Panc1 (cell line): Measurements from ENCODE around the gene IRF2. TPM values are rescaled to one million over a fixed set of nuclear protein-coding genes. Genes with fewer than 3 reads are reported as not detected.

Experiments used
- ATAC-seq: fragments of 200-7000 bp; cut with Tn5 transposase; 2 replicates; pipeline ENCODE4 v1.9.1; 2020; ENCODE audit warnings: mild to moderate bottlenecking, moderate library complexity
- BruUV-seq: library from RNA; stranded (reverse); fragments of 400-500 nt; replicated peaks from 2 replicates; lab custom pipeline; 2021; lab: Mats Ljungman, UMichigan
- CTCF ChIA-PET: fragments of 300-600 bp; sonication (Branson Sonifier 250); formaldehyde crosslinking; loops from one replicate; lab custom pipeline; 2022; ENCODE audit warnings: antibody characterized with exemption; lab: Charles Lee
- POLR2A ChIA-PET: fragments of 300-600 bp; sonication (Branson Sonifier 250); formaldehyde crosslinking; loops from one replicate; lab custom pipeline; 2022; ENCODE audit warnings: antibody characterized with exemption; lab: Charles Lee
- DNase-seq: peaks from one replicate; pipeline ENCODE4 v3.0.0-alpha.2; 2010; ENCODE audit warnings: low read depth, low spot score
- H3K27ac ChIP-seq: 2 replicates; pipeline ENCODE4 v1.5.1; 2011; ENCODE audit warnings: mild to moderate bottlenecking, low read length, inconsistent platforms
- H3K27me3 ChIP-seq: fragments of 200-500 bp; sonication (Bioruptor generic); 2 replicates; pipeline ENCODE4 v1.6.0; 2014; ENCODE audit warnings: low read length, inconsistent platforms; ENCODE audit not compliant: control insufficient read depth, insufficient read depth
- H3K36me3 ChIP-seq: fragments of 200-500 bp; sonication (Bioruptor generic); 2 replicates; pipeline ENCODE4 v1.5.1; 2014; ENCODE audit warnings: inconsistent platforms, mild to moderate bottlenecking, low read length, moderate library complexity; ENCODE audit not compliant: control insufficient read depth, insufficient read depth
- H3K4me1 ChIP-seq: 2 replicates; pipeline ENCODE4 v1.5.1; 2011; ENCODE audit warnings: inconsistent platforms, mild to moderate bottlenecking, low read length, moderate library complexity; ENCODE audit not compliant: control insufficient read depth, insufficient read depth
- H3K4me3 ChIP-seq, 2 experiments: 2 replicates each; pipeline ENCODE4 v1.5.1; 2011 to 2012; ENCODE audit warnings: low read depth in 2 of 2, low read length in 2 of 2, mild to moderate bottlenecking in 2 of 2, inconsistent platforms in 1 of 2, moderate library complexity in 1 of 2
- H3K9me3 ChIP-seq: fragments of 200-500 bp; sonication (Bioruptor generic); 2 replicates; pipeline ENCODE4 v1.5.1; 2014; ENCODE audit warnings: low read depth, mild to moderate bottlenecking, inconsistent platforms, low read length, moderate library complexity; ENCODE audit not compliant: control insufficient read depth, insufficient read depth
- POLR2AphosphoS5 ChIP-seq: IDR thresholded peaks from 2 replicates; pipeline ENCODE4 v1.6.1; 2012; ENCODE audit warnings: mild to moderate bottlenecking, low read depth, low read length, moderate library complexity
- SIN3A ChIP-seq: IDR thresholded peaks from 2 replicates; pipeline ENCODE4 v1.6.1; 2012; ENCODE audit warnings: low read depth, mild to moderate bottlenecking, low read length, moderate library complexity, borderline replicate concordance; ENCODE audit not compliant: insufficient read depth
- TCF7L2 ChIP-seq: IDR thresholded peaks from 2 replicates; pipeline ENCODE4 v1.6.1; 2011; ENCODE audit warnings: mild to moderate bottlenecking, low read depth, low read length, inconsistent platforms
- in situ Hi-C: cut with HindIII; loops from 2 replicates; pipeline ENCODE4 v1.10.0; 2016; ENCODE audit warnings: low sequenced_read_pairs, low pct_unique_long_range_greater_than_20kb
- intact Hi-C: fragments of 100-400 bp; cut with micrococcal nuclease; formaldehyde crosslinking; loops from one replicate; pipeline ENCODE4 v1.10.0; 2022; ENCODE audit not compliant: unreplicated experiment
- total RNA-seq: library from RNA; stranded (reverse); gene quantifications from one replicate; pipeline ENCODE4 v1.2.1, GENCODE V29; 2021; ENCODE audit not compliant: unreplicated experiment
- TF ChIP-seq, protein P1 (sequence below), 2 experiments: IDR thresholded peaks; 2 replicates each; pipeline ENCODE4 v1.6.1; 2011 to 2012; ENCODE audit warnings: low read depth in 2 of 2, control low read depth in 1 of 2, low read length in 1 of 2, mild to moderate bottlenecking in 1 of 2, moderate library complexity in 1 of 2; ENCODE audit not compliant: insufficient read depth in 1 of 2
- TF ChIP-seq, protein P2 (sequence below): fragments of 450-650 bp; IDR thresholded peaks from 2 replicates; pipeline ENCODE4 v1.5.1; 2017; ENCODE audit warnings: mild to moderate bottlenecking

The IRF2 gene
- total RNA-seq, 1 experiment from 2014 or later, result 16.2 TPM

DNA sequence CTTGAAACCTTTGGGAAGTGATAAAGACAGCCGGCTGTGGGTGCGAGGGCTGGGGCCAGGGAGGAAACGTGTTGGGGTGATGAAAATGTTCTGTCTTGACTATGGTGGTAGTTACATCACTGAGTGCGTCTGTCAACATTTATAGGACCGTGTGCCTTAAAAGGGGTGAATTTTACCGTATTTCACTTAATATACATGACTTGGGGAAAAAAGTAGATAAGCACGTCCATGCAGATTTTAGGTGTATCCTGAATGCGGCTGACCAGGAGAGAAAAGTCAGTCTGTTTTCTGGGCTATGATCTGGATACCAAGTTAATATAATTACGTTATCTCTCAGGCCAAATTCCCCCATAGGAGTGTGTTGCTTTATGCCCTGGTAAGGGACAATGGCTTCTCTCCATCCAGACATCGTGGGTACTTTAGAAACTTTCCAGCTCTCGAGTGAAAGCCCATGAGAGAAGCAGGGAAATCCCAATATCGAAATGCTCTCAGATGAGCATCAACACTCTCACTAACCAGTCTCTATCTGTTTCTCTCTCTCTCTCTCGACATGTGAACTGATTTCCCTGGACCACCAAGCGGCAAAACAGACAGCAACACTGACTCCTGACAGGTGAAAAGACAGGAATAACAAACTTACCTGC lies 71.5 kb downstream of the IRF2 start:
- Histone ChIP-seq H3K36me3 (no peaks in the 10 kb centered on the region), H3K27me3 (no peaks in the 10 kb centered on the region), H3K9me3 (no peaks in the 10 kb centered on the region), H3K27ac (no peak overlapping the region), H3K4me1 (no peaks in the 10 kb centered on the region), H3K4me3 (no peak overlapping the region)
- in situ Hi-C loops, result no loop called here
- CTCF ChIA-PET, result no interaction called here
- intact Hi-C loops, result no loop called here
- POLR2A ChIA-PET, result no interaction called here
- BruUV-seq, result no TSS peak
- TF ChIP-seq, protein P1, sequence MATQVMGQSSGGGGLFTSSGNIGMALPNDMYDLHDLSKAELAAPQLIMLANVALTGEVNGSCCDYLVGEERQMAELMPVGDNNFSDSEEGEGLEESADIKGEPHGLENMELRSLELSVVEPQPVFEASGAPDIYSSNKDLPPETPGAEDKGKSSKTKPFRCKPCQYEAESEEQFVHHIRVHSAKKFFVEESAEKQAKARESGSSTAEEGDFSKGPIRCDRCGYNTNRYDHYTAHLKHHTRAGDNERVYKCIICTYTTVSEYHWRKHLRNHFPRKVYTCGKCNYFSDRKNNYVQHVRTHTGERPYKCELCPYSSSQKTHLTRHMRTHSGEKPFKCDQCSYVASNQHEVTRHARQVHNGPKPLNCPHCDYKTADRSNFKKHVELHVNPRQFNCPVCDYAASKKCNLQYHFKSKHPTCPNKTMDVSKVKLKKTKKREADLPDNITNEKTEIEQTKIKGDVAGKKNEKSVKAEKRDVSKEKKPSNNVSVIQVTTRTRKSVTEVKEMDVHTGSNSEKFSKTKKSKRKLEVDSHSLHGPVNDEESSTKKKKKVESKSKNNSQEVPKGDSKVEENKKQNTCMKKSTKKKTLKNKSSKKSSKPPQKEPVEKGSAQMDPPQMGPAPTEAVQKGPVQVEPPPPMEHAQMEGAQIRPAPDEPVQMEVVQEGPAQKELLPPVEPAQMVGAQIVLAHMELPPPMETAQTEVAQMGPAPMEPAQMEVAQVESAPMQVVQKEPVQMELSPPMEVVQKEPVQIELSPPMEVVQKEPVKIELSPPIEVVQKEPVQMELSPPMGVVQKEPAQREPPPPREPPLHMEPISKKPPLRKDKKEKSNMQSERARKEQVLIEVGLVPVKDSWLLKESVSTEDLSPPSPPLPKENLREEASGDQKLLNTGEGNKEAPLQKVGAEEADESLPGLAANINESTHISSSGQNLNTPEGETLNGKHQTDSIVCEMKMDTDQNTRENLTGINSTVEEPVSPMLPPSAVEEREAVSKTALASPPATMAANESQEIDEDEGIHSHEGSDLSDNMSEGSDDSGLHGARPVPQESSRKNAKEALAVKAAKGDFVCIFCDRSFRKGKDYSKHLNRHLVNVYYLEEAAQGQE (IDR thresholded peaks at IDR 0.05; ENCODE audit: insufficient read depth in 1 of 2, low read depth in 2 of 2, low read length in 1 of 2), result no peak
- TF ChIP-seq TCF7L2 (no peak), SIN3A (no peak)
- DNase-seq (no peak), ATAC-seq (no peak)

DNA sequence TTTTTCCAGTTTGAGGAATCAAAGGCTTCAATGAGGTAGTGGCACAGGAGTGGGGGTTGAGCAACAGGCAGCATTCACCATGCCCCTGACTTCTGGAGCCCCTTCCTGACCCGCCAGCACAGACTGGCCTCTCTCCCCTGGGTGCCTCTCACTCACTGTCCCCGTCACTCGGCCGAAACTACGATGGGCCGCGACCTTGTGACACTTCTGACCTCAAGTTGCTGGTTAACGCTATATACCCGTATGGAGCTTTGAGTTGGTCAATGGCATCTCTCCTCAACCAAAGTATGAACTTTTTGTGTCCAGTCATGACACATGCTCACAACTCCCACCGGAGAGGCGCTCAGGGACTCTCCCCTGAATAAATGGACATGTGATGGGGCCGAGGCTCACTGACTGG lies 72.1 kb downstream of the IRF2 start:
- ATAC-seq (no peak), DNase-seq (no peak)
- TF ChIP-seq, protein P2, sequence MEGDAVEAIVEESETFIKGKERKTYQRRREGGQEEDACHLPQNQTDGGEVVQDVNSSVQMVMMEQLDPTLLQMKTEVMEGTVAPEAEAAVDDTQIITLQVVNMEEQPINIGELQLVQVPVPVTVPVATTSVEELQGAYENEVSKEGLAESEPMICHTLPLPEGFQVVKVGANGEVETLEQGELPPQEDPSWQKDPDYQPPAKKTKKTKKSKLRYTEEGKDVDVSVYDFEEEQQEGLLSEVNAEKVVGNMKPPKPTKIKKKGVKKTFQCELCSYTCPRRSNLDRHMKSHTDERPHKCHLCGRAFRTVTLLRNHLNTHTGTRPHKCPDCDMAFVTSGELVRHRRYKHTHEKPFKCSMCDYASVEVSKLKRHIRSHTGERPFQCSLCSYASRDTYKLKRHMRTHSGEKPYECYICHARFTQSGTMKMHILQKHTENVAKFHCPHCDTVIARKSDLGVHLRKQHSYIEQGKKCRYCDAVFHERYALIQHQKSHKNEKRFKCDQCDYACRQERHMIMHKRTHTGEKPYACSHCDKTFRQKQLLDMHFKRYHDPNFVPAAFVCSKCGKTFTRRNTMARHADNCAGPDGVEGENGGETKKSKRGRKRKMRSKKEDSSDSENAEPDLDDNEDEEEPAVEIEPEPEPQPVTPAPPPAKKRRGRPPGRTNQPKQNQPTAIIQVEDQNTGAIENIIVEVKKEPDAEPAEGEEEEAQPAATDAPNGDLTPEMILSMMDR, result no peak
- TF ChIP-seq, protein P1 (IDR thresholded peaks at IDR 0.05; ENCODE audit: insufficient read depth in 1 of 2, low read depth in 2 of 2, low read length in 1 of 2), result no peak
- TF ChIP-seq POLR2AphosphoS5 (no peak), SIN3A (no peak)
- POLR2A ChIA-PET, result no interaction called here
- no peak overlapping the region for H3K4me3 ChIP-seq
- H3K27ac ChIP-seq, result no peak overlapping the region
- no peaks in the 10 kb centered on the region for H3K36me3 ChIP-seq
- no peaks in the 10 kb centered on the region for H3K27me3 ChIP-seq
- in situ Hi-C loops, result no loop called here
- no peaks in the 10 kb centered on the region for H3K4me1 ChIP-seq
- CTCF ChIA-PET, result no interaction called here
- H3K9me3 ChIP-seq, result no peaks in the 10 kb centered on the region
- no TSS peak for BruUV-seq
- intact Hi-C loops, result no loop called here
